COLO829 (cell line): ENCODE data around the gene DYRK1A.
A peak's percentile ranks its signal among the peaks of the same experiment; 100 is the strongest.

Experiments used
- DNase-seq: peaks from one replicate; pipeline ENCODE4 v3.0.0; 2012; ENCODE audit warnings: low spot score

DYRK1A gene

DNA sequence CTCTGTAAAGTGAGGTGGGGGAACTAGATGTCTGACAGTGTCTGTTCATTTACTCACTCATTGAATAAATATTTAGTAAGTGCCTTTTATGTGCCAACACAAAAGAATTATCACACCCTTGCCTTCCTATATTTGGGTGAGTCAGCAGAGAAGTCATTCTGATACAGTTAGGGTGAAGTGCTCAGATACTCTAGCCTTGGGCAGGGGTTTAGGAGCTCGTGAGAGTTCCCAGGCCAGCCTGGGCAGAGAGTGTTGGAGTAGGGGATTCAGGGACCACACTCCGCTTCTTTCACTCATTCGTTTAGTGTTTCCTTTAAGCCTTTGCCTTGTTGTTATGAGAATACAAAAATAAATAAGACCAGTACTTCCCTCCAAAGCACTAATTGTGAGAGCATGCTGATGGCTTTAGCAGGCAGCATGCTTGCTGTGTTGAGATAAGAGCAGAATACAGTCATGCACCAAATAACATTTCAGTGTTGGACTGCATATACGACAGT lies 83.9 kb downstream of the DYRK1A start:
- no peak for DNase-seq

DNA sequence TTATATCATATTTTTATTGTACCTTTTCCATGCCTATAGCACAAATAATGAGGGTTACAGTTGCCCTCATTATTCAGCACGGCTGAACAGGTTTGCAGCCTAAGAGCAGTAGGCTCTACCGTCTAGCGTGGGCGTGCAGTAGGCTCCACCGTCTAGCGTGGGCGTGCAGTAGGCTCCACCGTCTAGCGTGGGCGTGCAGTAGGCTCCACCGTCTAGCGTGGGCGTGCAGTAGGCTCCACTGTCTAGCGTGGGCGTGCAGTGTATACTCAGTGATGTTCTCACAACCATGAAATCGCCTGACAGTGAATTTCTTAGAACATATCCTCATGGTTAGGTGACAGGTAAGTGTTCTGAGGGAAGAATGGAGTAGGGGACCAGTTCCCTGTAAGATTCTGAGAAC lies 84.9 kb downstream of the DYRK1A start:
- DNase-seq, result no peak

DNA sequence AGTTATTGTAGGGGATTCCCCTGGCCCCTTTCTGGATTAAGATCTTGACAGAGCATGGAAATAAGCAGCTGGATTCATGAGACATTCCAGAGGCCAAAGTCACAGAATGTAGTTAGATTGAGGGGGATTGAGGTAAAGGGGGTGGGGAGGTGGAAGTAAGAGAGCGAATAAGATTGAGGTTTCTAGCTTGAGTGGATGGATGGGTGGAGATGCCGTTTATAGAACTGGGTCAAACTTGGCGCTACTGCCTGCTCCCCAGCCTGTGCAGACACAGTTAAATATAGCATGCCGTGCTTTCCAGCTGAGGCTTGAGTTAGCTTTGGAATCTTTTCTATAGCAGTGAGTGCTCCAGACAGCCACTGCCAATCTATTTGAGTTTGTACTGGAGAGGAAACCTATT lies 85.7 kb downstream of the DYRK1A start:
- DNase-seq, result no peak

DNA sequence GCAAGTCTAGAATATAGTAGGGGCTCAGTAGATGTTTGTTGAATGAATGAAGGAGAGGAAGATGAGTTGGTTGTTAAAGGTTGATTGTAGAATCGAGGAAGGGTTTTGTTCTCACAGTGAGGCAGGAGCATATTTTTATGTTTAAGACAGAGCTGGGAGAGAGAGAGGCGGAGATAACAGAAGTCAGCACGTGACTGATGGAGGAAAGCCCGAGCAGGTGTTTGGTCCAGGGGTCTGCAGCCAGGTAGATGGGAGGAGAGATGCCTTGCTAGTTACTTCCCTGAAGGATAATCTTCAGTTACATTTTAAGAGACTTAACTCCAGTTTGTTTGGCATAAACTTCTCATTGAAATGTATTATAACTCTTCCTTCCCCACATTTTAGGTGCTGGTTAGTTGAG lies 86.8 kb downstream of the DYRK1A start:
- no peak for DNase-seq

DNA sequence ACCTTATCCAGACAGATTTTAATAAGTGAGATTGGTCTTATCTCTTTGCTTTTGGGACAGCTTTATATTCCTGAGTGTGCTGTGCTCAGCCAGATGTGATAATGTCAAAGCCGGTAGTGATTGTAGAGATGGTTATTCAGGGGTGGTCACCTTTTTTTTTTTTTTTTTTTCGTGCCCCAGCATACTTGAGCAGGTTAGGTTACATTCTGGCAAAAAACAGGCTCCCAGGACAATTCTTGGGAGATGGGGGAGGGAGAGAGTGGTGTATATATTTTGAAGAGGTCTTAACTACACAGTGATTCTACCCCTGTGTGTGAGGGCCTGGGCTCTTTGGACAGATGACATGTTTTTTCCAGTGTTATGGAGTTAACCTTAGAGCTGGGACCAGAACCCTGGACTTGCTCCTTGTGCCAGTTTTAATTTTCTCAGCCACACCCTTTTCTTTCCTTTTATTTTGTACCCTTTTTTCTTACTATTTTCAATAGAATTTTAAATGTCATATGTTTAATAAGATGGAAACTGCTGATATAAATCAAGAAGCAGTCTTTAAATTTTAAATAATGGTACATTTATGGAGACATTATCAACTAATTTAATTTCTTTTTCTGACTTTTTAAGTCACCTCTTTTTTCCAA lies 88.4 kb downstream of the DYRK1A start:
- no peak for DNase-seq

DNA sequence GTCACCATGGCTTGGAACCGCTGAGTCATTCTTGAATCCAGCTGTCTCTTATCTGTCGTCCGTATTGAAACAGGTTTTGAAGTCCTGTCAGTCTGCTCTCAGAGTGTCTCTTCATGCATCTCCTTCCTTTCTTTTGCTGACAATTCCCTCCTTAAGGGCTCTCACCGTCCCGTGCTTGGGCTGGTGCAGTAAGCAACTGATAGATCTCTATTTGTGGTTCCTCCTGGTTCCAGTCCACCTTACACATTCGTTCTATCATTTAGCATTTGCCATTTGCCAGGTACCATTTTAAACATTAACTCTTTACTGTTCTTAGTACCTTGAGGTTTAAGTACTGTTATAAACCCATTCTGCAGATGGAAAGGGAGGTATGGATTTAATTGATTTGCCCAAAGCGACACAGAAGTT lies 88.9 kb downstream of the DYRK1A start:
- DNase-seq, result no peak

DNA sequence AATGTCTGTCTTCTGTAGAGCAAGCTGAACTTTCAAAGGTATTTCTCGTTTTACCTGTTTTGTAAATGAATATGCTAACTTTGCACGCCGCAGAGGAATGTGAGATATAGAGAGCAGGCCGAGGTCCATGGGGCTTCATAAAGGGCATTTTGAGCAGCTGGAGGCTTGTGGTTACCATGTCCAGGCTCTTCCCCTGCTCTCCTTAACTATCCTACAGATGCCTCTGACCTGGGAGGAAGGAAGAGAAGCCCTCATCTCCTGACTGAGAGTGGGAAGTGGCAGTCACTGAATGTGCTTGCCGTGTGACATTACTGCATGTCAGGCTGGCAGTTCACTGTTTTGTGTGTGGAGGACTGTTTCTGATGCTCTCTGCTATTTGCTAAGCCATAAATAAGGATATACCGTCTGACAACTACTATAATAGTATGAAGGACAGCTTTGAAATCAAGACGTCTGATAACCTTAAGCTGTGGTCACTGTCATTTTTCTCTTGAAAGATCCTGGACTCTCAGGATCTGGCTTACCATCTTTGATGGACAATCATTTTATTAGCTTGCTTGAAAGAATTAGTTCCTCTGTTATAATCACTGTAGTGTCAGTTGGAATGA lies 92.2 kb downstream of the DYRK1A start:
- DNase-seq, result no peak

DNA sequence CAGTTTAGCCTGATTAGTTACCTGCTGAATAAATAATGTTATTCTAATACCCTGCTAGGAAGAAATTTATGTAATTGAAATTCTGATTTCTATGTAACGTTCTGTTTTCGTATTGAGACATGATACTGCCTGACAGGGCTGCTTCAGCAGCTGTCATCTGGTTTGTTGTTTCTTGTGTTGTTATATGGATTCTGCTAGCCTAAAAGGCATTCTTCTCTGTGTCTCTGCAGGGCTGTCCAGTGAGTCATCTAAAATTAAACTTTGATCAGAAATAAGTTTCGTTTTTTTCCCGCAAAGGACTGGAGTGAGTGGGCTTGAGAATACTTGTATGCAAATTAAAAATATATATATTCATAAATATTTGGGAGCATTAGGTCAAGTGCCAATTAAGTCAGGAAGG lies 93.0 kb downstream of the DYRK1A start:
- DNase-seq, result peak; percentile 66

DNA sequence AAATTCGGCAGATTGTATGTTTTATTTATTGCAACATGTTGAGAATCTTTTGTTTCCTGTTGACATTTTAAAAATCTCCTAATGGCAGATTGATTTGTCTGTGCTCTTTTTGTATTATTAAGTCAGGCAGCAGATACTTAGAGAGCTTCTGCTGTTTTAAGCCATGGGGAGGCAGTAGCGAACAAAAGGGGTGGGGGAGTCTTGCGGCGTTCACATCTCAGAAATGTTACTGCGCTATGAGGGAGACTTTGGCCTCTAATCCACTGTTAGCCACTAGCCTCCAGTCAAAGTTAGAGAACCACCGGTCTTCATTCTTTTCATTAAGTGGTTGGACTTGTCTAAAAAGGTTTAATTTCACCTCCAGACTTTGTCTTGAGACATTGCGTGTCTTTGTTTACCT lies 93.6 kb downstream of the DYRK1A start:
- no peak for DNase-seq

DNA sequence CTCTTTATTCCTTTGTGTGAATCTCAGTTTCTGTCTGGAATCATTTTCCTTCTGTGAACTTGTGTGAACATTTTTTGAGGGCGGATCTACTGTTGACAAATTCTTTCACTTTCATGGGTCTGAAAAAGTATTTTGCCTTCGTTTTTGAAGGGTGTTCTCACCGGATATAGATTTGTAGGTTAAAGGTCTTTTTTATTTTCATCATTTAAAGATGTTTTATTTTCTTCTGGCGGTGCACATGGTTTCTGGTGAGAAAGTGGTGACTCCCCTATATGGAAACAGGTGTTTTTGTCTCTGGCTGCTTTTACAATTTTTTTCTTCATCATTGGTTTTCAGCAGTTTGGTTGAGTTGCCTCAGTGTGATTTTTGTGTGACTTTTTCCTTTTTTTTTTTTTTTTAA lies 94.9 kb downstream of the DYRK1A start:
- no peak for DNase-seq

DNA sequence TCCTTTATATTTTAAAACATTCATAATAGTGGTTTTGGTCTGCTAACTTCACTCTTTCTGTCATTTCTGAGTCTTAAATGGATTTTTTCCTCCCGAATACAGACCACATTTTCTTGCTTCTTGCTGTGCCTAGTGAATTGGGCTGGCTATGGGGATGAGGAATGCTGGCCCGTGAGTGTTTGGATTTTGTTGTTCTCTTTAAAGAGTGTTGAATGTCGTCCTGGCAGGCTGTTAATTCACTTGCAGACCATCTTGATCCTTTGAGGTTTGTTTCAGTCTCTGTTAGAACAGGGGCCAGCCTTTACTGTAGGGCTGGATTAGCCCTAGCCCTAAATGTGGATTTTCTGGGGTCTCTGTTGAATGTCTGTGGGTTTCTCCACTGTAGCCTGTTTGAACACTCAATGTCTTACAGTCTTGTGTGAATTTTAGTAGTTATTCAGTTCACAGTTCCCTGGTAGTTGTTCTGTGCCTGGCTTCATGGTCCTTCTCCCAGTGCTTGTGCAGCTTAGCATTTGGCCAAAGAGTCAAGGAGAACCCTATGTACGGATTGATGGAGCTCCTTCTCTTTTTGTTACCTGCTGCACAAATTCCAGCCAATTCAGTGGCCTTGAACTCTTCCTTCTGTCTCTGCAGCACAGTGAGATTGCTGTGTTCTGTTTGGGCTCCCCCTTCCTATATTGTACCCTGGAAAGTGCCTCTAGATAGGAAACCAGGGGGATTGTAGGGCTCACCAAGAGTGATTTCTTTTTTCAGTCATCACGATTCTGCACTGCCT lies 95.7 kb downstream of the DYRK1A start:
- no peak for DNase-seq

DNA sequence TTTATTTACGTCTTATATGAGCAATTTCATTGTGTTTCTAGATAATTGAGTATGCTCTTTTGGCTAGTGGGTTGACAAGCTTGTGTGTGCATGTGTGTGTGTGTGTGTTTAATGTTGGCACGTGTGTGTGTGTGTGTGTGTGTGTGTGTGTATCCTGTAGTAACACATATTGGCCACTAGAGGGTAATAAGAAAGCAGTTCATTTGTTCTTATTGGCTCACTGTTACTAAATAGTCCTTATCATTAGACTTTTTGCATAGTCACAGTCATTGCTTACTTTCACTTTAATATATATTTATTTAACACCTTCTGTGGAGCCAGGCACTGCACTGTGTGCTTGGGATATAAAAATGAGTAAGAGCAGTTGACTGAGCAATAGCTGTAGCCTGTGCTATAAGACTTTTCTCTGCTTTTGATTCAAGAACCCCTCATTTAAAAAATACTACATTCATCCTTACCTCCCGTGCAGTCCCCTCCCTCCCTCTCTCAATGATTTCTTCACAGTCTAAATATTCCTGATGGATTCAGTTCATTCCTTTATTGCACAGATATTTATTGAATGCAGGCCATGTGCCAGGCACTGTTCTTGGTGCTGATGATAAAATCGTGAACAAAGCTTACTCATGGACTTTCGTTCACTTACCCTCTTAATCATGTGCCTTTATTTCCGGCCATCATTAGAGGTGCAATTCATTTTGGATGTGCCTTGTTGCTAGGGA lies 96.7 kb downstream of the DYRK1A start:
- DNase-seq, result peak; percentile 47

DNA sequence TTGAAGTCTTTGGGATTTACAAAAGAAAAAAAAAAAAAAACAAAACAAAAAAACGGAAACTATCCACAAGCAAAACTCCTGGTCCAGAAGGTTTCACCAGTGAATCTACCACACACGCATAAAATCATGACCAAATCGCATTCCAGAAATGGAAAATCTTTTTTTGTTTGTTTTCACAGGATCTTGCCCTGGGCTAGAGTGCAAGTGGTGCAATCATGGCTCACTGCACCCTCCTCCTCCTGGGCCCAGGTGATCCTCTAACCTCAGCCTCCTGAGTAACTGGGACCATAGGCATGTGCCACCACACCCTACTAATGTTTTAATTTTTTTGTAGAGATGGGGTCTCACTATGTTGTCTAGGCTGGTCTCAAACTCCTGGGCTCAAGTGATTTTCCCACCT lies 100.5 kb downstream of the DYRK1A start:
- DNase-seq, result no peak

DNA sequence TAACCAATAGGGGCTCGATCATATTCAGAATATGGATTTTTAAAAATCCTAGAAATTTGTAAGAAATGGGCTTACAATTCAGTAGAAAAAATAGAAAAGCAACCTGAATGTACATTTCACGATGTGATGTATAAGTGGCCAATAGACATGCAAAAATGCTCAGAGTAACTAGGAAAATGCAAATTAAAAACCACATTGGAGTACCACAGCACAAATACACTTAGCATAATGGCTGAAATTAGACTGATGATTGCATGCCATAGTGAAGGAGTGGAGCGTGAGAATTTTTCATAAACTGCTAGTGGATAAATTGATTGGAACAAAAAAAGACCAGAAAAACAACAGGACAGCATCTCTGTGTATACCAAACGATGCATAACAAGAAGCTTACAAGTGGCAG lies 102.3 kb downstream of the DYRK1A start:
- no peak for DNase-seq

DNA sequence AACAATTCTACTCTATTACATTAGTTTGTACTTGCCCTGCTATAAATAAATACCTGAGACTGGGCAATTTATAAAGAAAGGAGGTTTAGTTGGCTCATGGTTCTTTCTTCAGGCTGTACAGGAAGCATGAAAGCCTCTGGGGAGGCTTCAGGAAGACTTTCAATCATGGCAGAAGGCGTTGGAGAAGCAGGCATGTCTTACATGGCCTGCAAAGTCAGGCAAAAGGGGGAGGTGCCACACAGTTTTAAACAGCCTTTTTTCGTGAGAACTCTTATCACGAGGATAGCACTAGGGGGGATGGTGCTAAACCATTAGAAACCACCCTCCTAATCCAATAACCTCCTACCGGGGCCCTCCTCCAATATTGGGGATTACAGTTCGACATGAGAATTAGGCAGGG lies 102.9 kb downstream of the DYRK1A start:
- no peak for DNase-seq

DNA sequence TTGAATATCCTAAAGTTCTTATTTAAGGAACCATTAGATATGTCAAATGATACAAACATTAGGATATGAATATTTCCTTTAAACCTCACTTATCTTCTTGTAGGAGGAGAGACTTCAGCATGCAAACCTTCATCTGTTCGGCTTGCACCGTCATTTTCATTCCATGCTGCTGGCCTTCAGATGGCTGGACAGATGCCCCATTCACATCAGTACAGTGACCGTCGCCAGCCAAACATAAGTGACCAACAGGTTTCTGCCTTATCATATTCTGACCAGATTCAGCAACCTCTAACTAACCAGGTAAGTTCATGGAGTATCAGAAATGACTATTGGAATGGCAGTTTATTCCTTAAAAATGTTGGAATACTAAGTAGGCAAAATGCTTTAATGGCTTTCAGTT lies 106.0 kb downstream of the DYRK1A start:
- no peak for DNase-seq

DNA sequence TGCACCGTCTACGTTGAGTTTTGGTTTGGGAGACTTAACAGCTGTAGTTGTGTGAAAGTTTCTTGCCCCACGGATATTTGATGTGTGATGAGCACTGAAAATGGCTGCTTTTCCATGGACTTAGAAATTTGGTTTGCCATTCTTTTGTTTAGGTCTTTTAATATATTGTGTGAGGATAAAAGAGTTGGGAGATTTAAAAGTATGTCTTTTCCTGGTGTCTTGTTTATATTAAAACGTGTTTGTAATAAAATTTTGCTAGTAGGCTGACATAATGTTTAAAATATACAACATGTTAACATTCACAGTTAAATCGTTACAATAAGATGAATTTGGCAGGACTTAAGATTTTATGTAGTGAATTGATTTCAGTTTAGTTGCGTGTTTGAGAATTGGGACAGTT lies 106.9 kb downstream of the DYRK1A start:
- DNase-seq, result no peak

DNA sequence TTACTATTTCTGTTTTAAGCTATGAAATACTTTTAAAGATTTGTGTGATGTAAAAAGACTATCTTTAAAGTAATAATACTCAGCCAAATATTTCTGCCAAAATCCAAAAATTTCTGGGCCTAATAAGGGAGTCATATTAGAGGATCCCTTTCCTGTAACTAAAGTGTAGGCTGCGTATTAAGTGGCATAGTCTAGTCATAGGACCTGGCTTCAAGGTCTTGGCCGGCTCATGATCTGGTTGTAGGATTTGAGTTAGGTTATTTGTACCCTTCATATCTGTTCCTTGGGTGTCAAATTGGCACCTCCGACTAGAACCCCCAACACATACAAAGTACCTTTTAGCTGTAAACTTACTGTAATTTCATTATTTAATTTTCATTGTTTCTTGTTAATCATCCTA lies 107.8 kb downstream of the DYRK1A start:
- DNase-seq, result no peak

DNA sequence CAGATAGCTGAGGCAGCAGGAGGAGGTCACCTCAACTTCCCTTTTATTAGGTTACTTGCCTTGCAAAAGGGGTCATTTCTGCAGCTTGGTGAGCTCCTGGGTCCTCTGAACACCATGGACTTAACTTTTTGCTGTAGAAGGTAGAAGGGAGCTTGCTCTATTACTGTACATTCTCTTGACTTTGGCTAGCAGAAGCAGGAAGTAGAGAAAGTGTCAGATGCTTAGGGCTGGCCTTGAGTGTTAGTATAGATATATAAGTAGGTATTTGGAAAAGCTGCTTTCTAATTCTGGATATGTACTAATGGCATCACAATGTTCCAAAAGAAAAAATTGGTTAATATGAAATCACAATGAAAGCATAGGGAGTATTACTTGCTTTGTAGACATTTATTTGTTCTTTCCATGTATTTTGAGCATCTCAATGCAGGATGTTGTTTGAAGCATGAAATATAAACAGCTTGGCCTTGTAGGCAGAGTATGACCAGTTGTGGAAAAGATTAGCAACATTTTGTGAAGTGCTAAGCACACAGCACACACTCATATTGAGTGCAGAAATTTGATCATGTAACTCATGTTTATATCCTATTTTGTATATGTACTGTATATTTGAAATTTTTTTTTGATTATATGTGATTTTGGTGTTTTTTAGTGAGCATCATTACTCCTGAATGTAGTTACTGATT lies 108.8 kb downstream of the DYRK1A start:
- DNase-seq, result no peak

DNA sequence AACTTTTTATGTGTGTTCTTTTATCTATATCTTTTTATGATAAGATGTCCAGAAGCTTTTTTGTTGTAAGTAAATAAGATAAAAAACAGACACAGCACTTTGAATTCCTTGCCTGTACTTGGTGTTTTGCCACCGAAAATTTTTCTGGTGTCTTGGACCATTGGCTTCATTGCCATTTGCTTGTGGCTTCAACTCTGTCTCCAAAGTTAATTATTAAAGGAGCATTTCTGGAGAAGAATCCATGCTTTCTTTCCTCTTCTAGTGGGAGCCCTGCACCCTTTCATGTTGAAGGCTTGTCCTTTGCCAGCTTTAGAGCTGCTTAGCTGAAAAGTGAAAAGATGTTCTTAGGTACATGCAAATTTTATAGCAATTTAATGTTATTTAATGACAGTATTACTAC lies 112.2 kb downstream of the DYRK1A start:
- DNase-seq, result no peak

DNA sequence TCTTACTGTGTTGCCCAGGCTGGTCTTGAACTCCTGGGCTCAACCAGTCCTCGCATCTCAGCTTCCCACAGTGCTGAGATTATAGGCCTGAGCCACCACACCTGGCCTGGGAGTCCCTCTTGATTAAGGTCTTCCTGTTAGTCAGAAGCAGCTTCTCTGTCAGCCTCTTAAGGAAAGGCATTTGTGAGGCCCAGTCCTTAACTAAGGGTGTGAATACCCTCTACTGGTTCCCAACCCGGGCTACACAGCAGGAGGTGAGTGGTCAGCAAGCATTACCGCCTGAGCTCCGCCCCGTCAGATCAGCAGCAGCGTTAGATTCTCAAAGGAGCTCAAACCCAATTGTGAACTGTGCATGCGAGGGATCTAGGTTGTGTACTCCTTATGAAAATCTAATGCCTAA lies 117.2 kb downstream of the DYRK1A start:
- DNase-seq, result no peak
